Neural cell (in vitro differentiated cells): ENCODE results near the gene SLC26A2.

ENCODE experiments used
- EP300 ChIP-seq: fragments of 450-650 bp; conservative IDR thresholded peaks from 2 replicates; pipeline ENCODE4 v1.6.1; 2014; ENCODE audit warnings: antibody characterized with exemption, mild to moderate bottlenecking, moderate library complexity; ENCODE audit not compliant: poor library complexity, severe bottlenecking
- EZH2 ChIP-seq: fragments of 200-600, 300-800 bp; shearing (Covaris generic), sonication (generic); IDR thresholded peaks from 2 replicates; pipeline ENCODE4 v1.6.1; 2014; ENCODE audit warnings: antibody characterized with exemption, low read length, borderline replicate concordance, mild to moderate bottlenecking; ENCODE audit not compliant: insufficient read depth, poor library complexity, severe bottlenecking
- MXI1 ChIP-seq: fragments of 450-650 bp; conservative IDR thresholded peaks from 2 replicates; pipeline ENCODE4 v1.6.1; 2014; ENCODE audit warnings: antibody characterized with exemption, mild to moderate bottlenecking; ENCODE audit not compliant: poor library complexity, severe bottlenecking
- POLR2AphosphoS5 ChIP-seq: IDR thresholded peaks from 2 replicates; pipeline ENCODE4 v1.6.1; 2012
- RAD21 ChIP-seq: fragments of 450-650 bp; conservative IDR thresholded peaks from 2 replicates; pipeline ENCODE4 v1.6.1; 2014; ENCODE audit warnings: antibody characterized with exemption, mild to moderate bottlenecking, moderate library complexity
- SMC3 ChIP-seq: fragments of 450-650 bp; conservative IDR thresholded peaks from 2 replicates; pipeline ENCODE4 v1.6.1; 2014; ENCODE audit warnings: antibody characterized with exemption, mild to moderate bottlenecking, moderate library complexity; ENCODE audit not compliant: poor library complexity
- TAF1 ChIP-seq: IDR thresholded peaks from 2 replicates; pipeline ENCODE4 v1.6.1; 2012; ENCODE audit warnings: low read depth
- TF ChIP-seq, protein P1 (sequence below): fragments of 450-650 bp; IDR thresholded peaks from 2 replicates; pipeline ENCODE4 v1.5.1; 2014; ENCODE audit warnings: antibody characterized with exemption, mild to moderate bottlenecking, moderate library complexity; ENCODE audit not compliant: poor library complexity, severe bottlenecking
- TF ChIP-seq, protein P2 (sequence below): IDR thresholded peaks from 2 replicates; pipeline ENCODE4 v1.6.1; 2012; ENCODE audit warnings: borderline replicate concordance

DNA sequence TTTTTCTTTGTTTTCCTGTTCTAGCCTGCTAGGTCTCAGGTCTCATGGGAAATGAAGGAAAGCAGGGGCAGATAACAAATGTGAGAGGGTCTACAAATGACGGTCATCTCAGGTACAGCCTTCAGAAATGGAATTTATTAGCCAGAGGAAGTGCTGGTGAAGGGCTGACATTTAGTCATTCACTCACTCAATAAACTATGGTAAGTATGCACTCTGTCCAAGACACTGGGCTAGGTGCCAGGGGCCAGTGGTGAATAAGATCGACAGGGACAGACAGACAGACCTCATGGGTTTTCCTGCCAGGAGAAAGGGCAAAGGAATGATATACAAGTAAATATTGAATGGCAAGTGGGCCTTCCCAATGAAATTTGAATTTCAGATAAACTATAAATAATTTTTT, 22.3 kb upstream of the SLC26A2 start:
- TF ChIP-seq SMC3, result no peak
- TF ChIP-seq, protein P1, sequence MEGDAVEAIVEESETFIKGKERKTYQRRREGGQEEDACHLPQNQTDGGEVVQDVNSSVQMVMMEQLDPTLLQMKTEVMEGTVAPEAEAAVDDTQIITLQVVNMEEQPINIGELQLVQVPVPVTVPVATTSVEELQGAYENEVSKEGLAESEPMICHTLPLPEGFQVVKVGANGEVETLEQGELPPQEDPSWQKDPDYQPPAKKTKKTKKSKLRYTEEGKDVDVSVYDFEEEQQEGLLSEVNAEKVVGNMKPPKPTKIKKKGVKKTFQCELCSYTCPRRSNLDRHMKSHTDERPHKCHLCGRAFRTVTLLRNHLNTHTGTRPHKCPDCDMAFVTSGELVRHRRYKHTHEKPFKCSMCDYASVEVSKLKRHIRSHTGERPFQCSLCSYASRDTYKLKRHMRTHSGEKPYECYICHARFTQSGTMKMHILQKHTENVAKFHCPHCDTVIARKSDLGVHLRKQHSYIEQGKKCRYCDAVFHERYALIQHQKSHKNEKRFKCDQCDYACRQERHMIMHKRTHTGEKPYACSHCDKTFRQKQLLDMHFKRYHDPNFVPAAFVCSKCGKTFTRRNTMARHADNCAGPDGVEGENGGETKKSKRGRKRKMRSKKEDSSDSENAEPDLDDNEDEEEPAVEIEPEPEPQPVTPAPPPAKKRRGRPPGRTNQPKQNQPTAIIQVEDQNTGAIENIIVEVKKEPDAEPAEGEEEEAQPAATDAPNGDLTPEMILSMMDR, result no peak
- no peak for TF ChIP-seq EZH2
- TF ChIP-seq POLR2AphosphoS5, result no peak
- TF ChIP-seq EP300, result no peak
- TF ChIP-seq MXI1, result no peak
- no peak for TF ChIP-seq TAF1
- no peak for TF ChIP-seq RAD21
- TF ChIP-seq, protein P2, sequence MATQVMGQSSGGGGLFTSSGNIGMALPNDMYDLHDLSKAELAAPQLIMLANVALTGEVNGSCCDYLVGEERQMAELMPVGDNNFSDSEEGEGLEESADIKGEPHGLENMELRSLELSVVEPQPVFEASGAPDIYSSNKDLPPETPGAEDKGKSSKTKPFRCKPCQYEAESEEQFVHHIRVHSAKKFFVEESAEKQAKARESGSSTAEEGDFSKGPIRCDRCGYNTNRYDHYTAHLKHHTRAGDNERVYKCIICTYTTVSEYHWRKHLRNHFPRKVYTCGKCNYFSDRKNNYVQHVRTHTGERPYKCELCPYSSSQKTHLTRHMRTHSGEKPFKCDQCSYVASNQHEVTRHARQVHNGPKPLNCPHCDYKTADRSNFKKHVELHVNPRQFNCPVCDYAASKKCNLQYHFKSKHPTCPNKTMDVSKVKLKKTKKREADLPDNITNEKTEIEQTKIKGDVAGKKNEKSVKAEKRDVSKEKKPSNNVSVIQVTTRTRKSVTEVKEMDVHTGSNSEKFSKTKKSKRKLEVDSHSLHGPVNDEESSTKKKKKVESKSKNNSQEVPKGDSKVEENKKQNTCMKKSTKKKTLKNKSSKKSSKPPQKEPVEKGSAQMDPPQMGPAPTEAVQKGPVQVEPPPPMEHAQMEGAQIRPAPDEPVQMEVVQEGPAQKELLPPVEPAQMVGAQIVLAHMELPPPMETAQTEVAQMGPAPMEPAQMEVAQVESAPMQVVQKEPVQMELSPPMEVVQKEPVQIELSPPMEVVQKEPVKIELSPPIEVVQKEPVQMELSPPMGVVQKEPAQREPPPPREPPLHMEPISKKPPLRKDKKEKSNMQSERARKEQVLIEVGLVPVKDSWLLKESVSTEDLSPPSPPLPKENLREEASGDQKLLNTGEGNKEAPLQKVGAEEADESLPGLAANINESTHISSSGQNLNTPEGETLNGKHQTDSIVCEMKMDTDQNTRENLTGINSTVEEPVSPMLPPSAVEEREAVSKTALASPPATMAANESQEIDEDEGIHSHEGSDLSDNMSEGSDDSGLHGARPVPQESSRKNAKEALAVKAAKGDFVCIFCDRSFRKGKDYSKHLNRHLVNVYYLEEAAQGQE, result no peak
